ENCODE measurements around the gene LCE1E. TPM values are rescaled to one million over a fixed set of nuclear protein-coding genes. Genes with fewer than 3 reads are reported as not detected.

The LCE1E gene
- total RNA-seq, 4 donors from 2014 or later, result not detected

- H3K27ac ChIP-seq, result no peak overlapping the region
- no peaks in the 10 kb centered on the region for H3K36me3 ChIP-seq
- H3K4me3 ChIP-seq (replicated peaks in 1 of 3), result no peak overlapping the region
- no peak for DNase-seq
- 64 to 65% methylated on average over 8 of the region's 8 CpGs for WGBS, 2 donors
- TF ChIP-seq POLR2A (IDR thresholded peaks at IDR 0.05) (no peak), CTCF (IDR thresholded peaks at IDR 0.05) (no peak)
- H3K27me3 ChIP-seq, result no peaks in the 10 kb centered on the region
- no peaks in the 10 kb centered on the region for H3K9me3 ChIP-seq
- intact Hi-C loops (cut with DNase I), result no loop called here
- no peaks in the 10 kb centered on the region for H3K4me1 ChIP-seq
Measured at GRCh38 chr1:152768847-152769533, 17.1 kb upstream of the LCE1E start.

- intact Hi-C loops (cut with DNase I), result no loop called here
- TF ChIP-seq CTCF (IDR thresholded peaks at IDR 0.05) (no peak), POLR2A (IDR thresholded peaks at IDR 0.05) (no peak)
- no peaks in the 10 kb centered on the region for H3K27me3 ChIP-seq
- H3K9me3 ChIP-seq, result no peaks in the 10 kb centered on the region
- DNase-seq, result no peak
- H3K36me3 ChIP-seq, result no peaks in the 10 kb centered on the region
- no peak overlapping the region for H3K27ac ChIP-seq
- WGBS, 2 donors, result 83 to 89% methylated on average over 1 of the region's 1 CpG
- H3K4me1 ChIP-seq, result no peaks in the 10 kb centered on the region
- no peak overlapping the region for H3K4me3 ChIP-seq (replicated peaks in 1 of 3)
Measured at GRCh38 chr1:152770411-152770810, 15.6 kb upstream of the LCE1E start.

GRCh38 chr1:152774875-152775274 lies 11.2 kb upstream of the LCE1E start, which contains the start of gene LCE1F:
TSS of gene LCE1F (plus strand) at chr1:152775140. CDS start at chr1:152776372, 1,232 bp downstream.
- Histone ChIP-seq H3K4me3 (replicated peaks in 1 of 3) (no peak within 1 kb of the TSS), H3K36me3 (no peaks in the 10 kb centered on the region), H3K9me3 (no peaks in the 10 kb centered on the region), H3K4me1 (no peaks in the 10 kb centered on the region), H3K27ac (no peak within 1 kb of the TSS), H3K27me3 (no peaks in the 10 kb centered on the region)
- no peak for TF ChIP-seq CTCF (IDR thresholded peaks at IDR 0.05)
- no peak for TF ChIP-seq POLR2A (IDR thresholded peaks at IDR 0.05)
- WGBS, 2 donors, result 75 to 76% methylated on average over 6 of the region's 6 CpGs
- intact Hi-C loops (cut with DNase I), result no loop called here
- DNase-seq, result no peak

GRCh38 chr1:152776361-152776760 lies 9.7 kb upstream of the LCE1E start:
- no peaks in the 10 kb centered on the region for H3K9me3 ChIP-seq
- no peak for DNase-seq
- no peaks in the 10 kb centered on the region for H3K36me3 ChIP-seq
- no peaks in the 10 kb centered on the region for H3K27me3 ChIP-seq
- no peak for TF ChIP-seq CTCF (IDR thresholded peaks at IDR 0.05)
- no peak for TF ChIP-seq POLR2A (IDR thresholded peaks at IDR 0.05)
- no peak overlapping the region for H3K4me3 ChIP-seq (replicated peaks in 1 of 3)
- H3K4me1 ChIP-seq, result no peaks in the 10 kb centered on the region
- H3K27ac ChIP-seq, result no peak overlapping the region
- intact Hi-C loops (cut with DNase I), result no loop called here
- WGBS, 2 donors, result 76 to 90% methylated on average over 4 to 7 of the region's 11 CpGs

GRCh38 chr1:152777510-152778137 lies 8.4 kb upstream of the LCE1E start:
- Histone ChIP-seq H3K27me3 (no peaks in the 10 kb centered on the region), H3K9me3 (no peaks in the 10 kb centered on the region), H3K27ac (no peak overlapping the region), H3K4me3 (replicated peaks in 1 of 3) (no peak overlapping the region), H3K4me1 (no peaks in the 10 kb centered on the region), H3K36me3 (no peaks in the 10 kb centered on the region)
- DNase-seq, result no peak
- WGBS, 2 donors, result 54 to 67% methylated on average over 4 of the region's 4 CpGs
- intact Hi-C loops (cut with DNase I), result no loop called here
- peak in 1 of 6 experiments; percentile 8 for TF ChIP-seq CTCF (IDR thresholded peaks at IDR 0.05)
- TF ChIP-seq POLR2A (IDR thresholded peaks at IDR 0.05), result no peak
